ENCODE measurements around the gene DCDC2.
"Not testable (repeated sequence)": the region's sequence is repeated elsewhere in the genome, so short reads cannot be mapped to it uniquely, and the experiment has no call there.

Gene DCDC2

GRCh38 chr6:24324617-24325016, 33.2 kb downstream of the DCDC2 start:
- no peak for DNase-seq
- TF ChIP-seq POLR2A (IDR thresholded peaks at IDR 0.05; ENCODE audit: low read length) (no peak), GATA1 (IDR thresholded peaks at IDR 0.05; ENCODE audit: low read depth, low read length) (no peak)

- TF ChIP-seq POLR2A (IDR thresholded peaks at IDR 0.05; ENCODE audit: low read length) = no peak
- TF ChIP-seq GATA1 (IDR thresholded peaks at IDR 0.05; ENCODE audit: low read depth, low read length) = no peak
- DNase-seq = no peak
Measured at GRCh38 chr6:24323632-24324337, 34.1 kb downstream of the DCDC2 start.

- no peak for DNase-seq
Measured at GRCh38 chr6:24322924-24323323, 34.9 kb downstream of the DCDC2 start.

GRCh38 chr6:24322446-24322845, 35.4 kb downstream of the DCDC2 start:
- not testable (repeated sequence) for DNase-seq

More at GRCh38 chr6:24322924-24323323, 34.9 kb downstream of the DCDC2 start:
- TF ChIP-seq POLR2A (IDR thresholded peaks at IDR 0.05; ENCODE audit: low read length) (no peak), GATA1 (IDR thresholded peaks at IDR 0.05; ENCODE audit: low read depth, low read length) (no peak)

GRCh38 chr6:24321538-24322162, 36.2 kb downstream of the DCDC2 start:
- TF ChIP-seq GATA1 (IDR thresholded peaks at IDR 0.05; ENCODE audit: low read depth, low read length) = no peak
- TF ChIP-seq POLR2A (IDR thresholded peaks at IDR 0.05; ENCODE audit: low read length) = no peak
- DNase-seq = no peak

- TF ChIP-seq GATA1 (IDR thresholded peaks at IDR 0.05; ENCODE audit: low read depth, low read length) (no peak), POLR2A (IDR thresholded peaks at IDR 0.05; ENCODE audit: low read length) (no peak)
- no peak for DNase-seq
Measured at GRCh38 chr6:24313251-24314141, 44.4 kb downstream of the DCDC2 start.

- DNase-seq = not testable (repeated sequence)
Measured at GRCh38 chr6:24311775-24312174, 46.1 kb downstream of the DCDC2 start.

- no peak for DNase-seq
- no peak for TF ChIP-seq GATA1 (IDR thresholded peaks at IDR 0.05; ENCODE audit: low read depth, low read length)
- TF ChIP-seq POLR2A (IDR thresholded peaks at IDR 0.05; ENCODE audit: low read length) = no peak
Measured at GRCh38 chr6:24307881-24308280, 50.0 kb downstream of the DCDC2 start.

GRCh38 chr6:24306936-24307335, 50.9 kb downstream of the DCDC2 start:
- DNase-seq = no peak

GRCh38 chr6:24306038-24306437, 51.8 kb downstream of the DCDC2 start:
- no peak for TF ChIP-seq GATA1 (IDR thresholded peaks at IDR 0.05; ENCODE audit: low read depth, low read length)
- no peak for TF ChIP-seq POLR2A (IDR thresholded peaks at IDR 0.05; ENCODE audit: low read length)
- no peak for DNase-seq

More at GRCh38 chr6:24306936-24307335, 50.9 kb downstream of the DCDC2 start:
- TF ChIP-seq POLR2A (IDR thresholded peaks at IDR 0.05; ENCODE audit: low read length) = no peak
- no peak for TF ChIP-seq GATA1 (IDR thresholded peaks at IDR 0.05; ENCODE audit: low read depth, low read length)

GRCh38 chr6:24296944-24297343, 60.9 kb downstream of the DCDC2 start:
- TF ChIP-seq POLR2A (IDR thresholded peaks at IDR 0.05; ENCODE audit: low read length) (no peak), GATA1 (IDR thresholded peaks at IDR 0.05; ENCODE audit: low read depth, low read length) (no peak)
- no peak for DNase-seq

GRCh38 chr6:24293852-24294251, 64.0 kb downstream of the DCDC2 start:
- DNase-seq = not testable (repeated sequence)

GRCh38 chr6:24287239-24287638, 70.6 kb downstream of the DCDC2 start:
- no peak for DNase-seq
- TF ChIP-seq GATA1 (IDR thresholded peaks at IDR 0.05; ENCODE audit: low read depth, low read length) = no peak

- no peak for TF ChIP-seq POLR2A (IDR thresholded peaks at IDR 0.05; ENCODE audit: low read length)
- TF ChIP-seq GATA1 (IDR thresholded peaks at IDR 0.05; ENCODE audit: low read depth, low read length) = no peak
- no peak for DNase-seq
Measured at GRCh38 chr6:24284006-24284405, 73.9 kb downstream of the DCDC2 start.
